HEK293T (cell line): ENCODE data around the gene CCND1.

Source experiments
- CTCF ChIA-PET: fragments of 350-600 bp; formaldehyde crosslinking; extraction: SDS; loops from one replicate; lab custom pipeline; 2021; ENCODE audit warnings: antibody characterized with exemption, inconsistent platforms; lab: Yijun Ruan, JAX
- POLR2A ChIA-PET: fragments of 350-600 bp; formaldehyde crosslinking; extraction: SDS; loops from one replicate; lab custom pipeline; 2020; ENCODE audit warnings: antibody characterized with exemption, inconsistent platforms; lab: Yijun Ruan, JAX
- DNase-seq: peaks from one replicate; pipeline ENCODE4 v3.0.0; 2012; ENCODE audit warnings: mixed read lengths; ENCODE audit errors: extremely low spot score
- ARNT ChIP-seq: fragments of 450-650 bp; IDR thresholded peaks from 2 replicates; pipeline ENCODE4 v1.6.1; 2017; ENCODE audit warnings: mild to moderate bottlenecking
- BHLHE40 ChIP-seq: fragments of 450-650 bp; IDR thresholded peaks from 2 replicates; pipeline ENCODE4 v1.6.1; 2016; ENCODE audit warnings: mild to moderate bottlenecking, moderate library complexity, borderline replicate concordance
- CTBP1 ChIP-seq: fragments of 450-650 bp; IDR thresholded peaks from 2 replicates; pipeline ENCODE4 v1.6.1; 2016; ENCODE audit warnings: borderline replicate concordance
- ELF4 ChIP-seq: fragments of 450-650 bp; IDR thresholded peaks from 2 replicates; pipeline ENCODE4 v1.6.1; 2017; ENCODE audit warnings: antibody characterized with exemption
- FOXA1 ChIP-seq: fragments of 450-650 bp; IDR thresholded peaks from 2 replicates; pipeline ENCODE4 v1.6.1; 2016; ENCODE audit warnings: mild to moderate bottlenecking
- FOXK2 ChIP-seq: fragments of 450-650 bp; IDR thresholded peaks from 2 replicates; pipeline ENCODE4 v1.6.1; 2016; ENCODE audit warnings: mild to moderate bottlenecking
- FOXM1 ChIP-seq: fragments of 450-650 bp; IDR thresholded peaks from 2 replicates; pipeline ENCODE4 v1.6.1; 2017; ENCODE audit warnings: mild to moderate bottlenecking, borderline replicate concordance
- HDGF ChIP-seq: fragments of 450-650 bp; IDR thresholded peaks from 2 replicates; pipeline ENCODE4 v1.6.1; 2017; ENCODE audit warnings: antibody characterized with exemption, borderline replicate concordance
- L3MBTL2 ChIP-seq: fragments of 450-650 bp; conservative IDR thresholded peaks from 2 replicates; pipeline ENCODE4 v1.6.1; 2016; ENCODE audit warnings: mild to moderate bottlenecking
- LEF1 ChIP-seq: fragments of 450-650 bp; IDR thresholded peaks from 2 replicates; pipeline ENCODE4 v1.6.1; 2017; ENCODE audit warnings: mild to moderate bottlenecking, borderline replicate concordance
- NFRKB ChIP-seq: fragments of 450-650 bp; IDR thresholded peaks from 2 replicates; pipeline ENCODE4 v1.6.1; 2016; ENCODE audit warnings: mild to moderate bottlenecking, moderate library complexity
- PKNOX1 ChIP-seq: fragments of 450-650 bp; IDR thresholded peaks from 2 replicates; pipeline ENCODE4 v1.6.1; 2016
- SP1 ChIP-seq: fragments of 450-650 bp; IDR thresholded peaks from 2 replicates; pipeline ENCODE4 v1.6.1; 2017
- SUZ12 ChIP-seq: fragments of 450-650 bp; IDR thresholded peaks from 2 replicates; pipeline ENCODE4 v1.6.1; 2016; ENCODE audit warnings: mild to moderate bottlenecking
- TARDBP ChIP-seq: fragments of 450-650 bp; IDR thresholded peaks from 2 replicates; pipeline ENCODE4 v1.6.1; 2016
- ZNF384 ChIP-seq: fragments of 450-650 bp; IDR thresholded peaks from 2 replicates; pipeline ENCODE4 v1.6.1; 2016

The CCND1 gene

DNA sequence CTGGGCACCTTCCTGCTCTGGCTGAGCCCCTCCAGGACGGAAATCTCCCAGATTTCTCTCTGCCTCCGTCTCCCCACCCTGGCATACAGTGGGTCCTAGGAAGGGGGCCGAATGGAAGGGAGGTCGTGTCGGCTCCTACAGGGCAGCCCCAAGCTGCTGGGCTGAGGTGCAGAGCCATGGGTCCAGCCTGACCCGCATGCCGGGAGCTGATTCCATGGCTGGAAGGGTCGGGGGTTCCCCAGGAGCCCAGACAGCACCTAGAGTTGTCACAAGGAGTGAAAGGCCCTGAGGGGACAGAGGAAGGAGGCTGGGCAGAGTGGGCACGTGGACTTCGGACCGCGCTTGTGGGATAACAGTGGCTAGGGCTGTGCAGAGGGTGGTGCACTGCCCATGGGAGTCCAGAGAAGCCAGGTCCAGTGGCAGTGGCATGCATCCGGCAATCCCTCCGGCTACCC lies 16.5 kb downstream of the CCND1 start:
- no peak for TF ChIP-seq HDGF
- TF ChIP-seq PKNOX1, result no peak
- no peak for TF ChIP-seq SUZ12
- no peak for TF ChIP-seq ZNF384
- no peak for TF ChIP-seq ELF4
- no peak for TF ChIP-seq FOXM1
- TF ChIP-seq FOXK2, result no peak
- no peak for TF ChIP-seq FOXA1
- no peak for TF ChIP-seq L3MBTL2
- TF ChIP-seq SP1, result no peak
- no peak for TF ChIP-seq NFRKB
- TF ChIP-seq ARNT, result no peak
- no peak for TF ChIP-seq CTBP1
- TF ChIP-seq TARDBP, result no peak
- TF ChIP-seq LEF1, result no peak
- TF ChIP-seq BHLHE40, result no peak
- no peak for DNase-seq
- CTCF ChIA-PET, result no interaction called here
- POLR2A ChIA-PET, result no interaction called here

GRCh38 chr11:69657911-69658625 lies 17.1 kb downstream of the CCND1 start:
- no peak for TF ChIP-seq L3MBTL2
- no peak for TF ChIP-seq TARDBP
- no peak for TF ChIP-seq LEF1
- no peak for TF ChIP-seq ZNF384
- TF ChIP-seq ELF4, result no peak
- TF ChIP-seq CTBP1, result no peak
- TF ChIP-seq PKNOX1, result no peak
- no peak for TF ChIP-seq FOXA1
- no peak for TF ChIP-seq FOXM1
- TF ChIP-seq SP1, result no peak
- TF ChIP-seq SUZ12, result no peak
- no peak for TF ChIP-seq NFRKB
- TF ChIP-seq BHLHE40, result no peak
- TF ChIP-seq FOXK2, result no peak
- no peak for TF ChIP-seq HDGF
- TF ChIP-seq ARNT, result no peak
- CTCF ChIA-PET, result no interaction called here
- DNase-seq, result no peak
- POLR2A ChIA-PET, result interaction anchor here (2.4 kb wide), 1 partner anchor 17 kb away, joined by 8 read pairs; the partner anchor contains the start of gene LTO1

DNA sequence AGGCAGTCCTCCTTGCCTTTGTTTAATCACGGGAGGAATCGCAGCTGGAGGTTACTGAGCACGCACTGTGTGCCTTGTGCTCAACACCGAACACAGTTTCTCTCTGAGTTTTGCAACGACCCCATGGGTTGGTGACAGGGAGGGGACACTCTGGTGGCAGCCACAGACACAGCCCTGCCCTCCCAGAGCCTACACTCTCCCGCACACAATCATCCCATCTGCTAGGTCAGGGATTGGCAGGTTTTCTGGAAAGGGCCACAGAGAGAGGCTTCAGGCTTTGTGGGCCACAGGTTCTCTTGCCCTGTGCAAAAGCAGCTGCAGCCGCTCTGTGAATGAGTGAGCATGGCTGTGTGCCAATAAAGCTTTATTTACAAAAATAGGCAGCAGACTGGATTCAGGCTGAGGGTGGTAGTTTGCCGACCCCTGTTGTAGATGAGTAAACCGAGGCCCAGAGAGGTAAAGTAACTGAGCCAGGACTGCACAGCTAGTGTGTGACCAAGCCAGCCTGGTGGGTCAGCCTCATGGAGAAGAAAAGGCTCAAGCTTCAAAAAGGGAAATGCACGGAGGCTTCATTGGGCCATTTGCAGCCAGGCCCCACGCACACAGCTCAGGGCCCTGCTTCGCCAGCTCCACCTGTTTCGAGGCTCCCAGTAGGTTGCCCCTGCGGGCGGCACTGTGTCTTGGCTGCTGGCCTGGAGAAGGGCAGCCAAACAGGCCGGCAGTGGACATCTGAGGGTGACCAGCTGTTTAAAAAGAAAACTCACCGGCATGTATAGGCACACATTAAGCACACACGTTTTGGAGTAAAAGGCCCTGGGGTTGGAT lies 17.9 kb downstream of the CCND1 start:
- ChIA-PET CTCF (no interaction called here), POLR2A (interaction anchor here (2.4 kb wide), 1 partner anchor 16 kb away, joined by 8 read pairs; the partner anchor contains the start of gene LTO1)
- TF ChIP-seq HDGF (no peak), PKNOX1 (no peak), SP1 (no peak), FOXA1 (no peak), LEF1 (no peak), FOXM1 (no peak), TARDBP (no peak), BHLHE40 (no peak), L3MBTL2 (no peak), ZNF384 (no peak), NFRKB (no peak), ARNT (no peak), CTBP1 (no peak), FOXK2 (no peak), ELF4 (no peak), SUZ12 (no peak)
- DNase-seq, result no peak

DNA sequence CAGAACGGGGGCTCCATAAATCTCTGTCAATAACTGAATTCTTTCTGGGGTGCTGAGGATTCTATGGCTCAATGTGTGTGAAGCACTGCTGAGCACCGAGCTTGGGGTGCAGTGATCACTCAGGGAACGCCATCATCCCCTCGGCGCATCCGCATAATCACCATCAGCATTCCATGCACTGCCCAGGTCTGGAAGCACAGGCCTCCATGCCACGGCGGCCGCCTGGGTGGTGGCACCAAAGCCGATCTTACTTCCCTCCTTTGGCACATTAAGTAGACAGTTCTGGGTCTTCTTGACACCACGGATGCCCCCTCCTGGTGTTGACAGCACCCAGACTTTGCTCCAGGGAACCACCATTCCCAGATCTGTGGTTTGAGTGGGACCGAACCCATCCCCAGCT lies 18.6 kb downstream of the CCND1 start:
- CTCF ChIA-PET, result no interaction called here
- DNase-seq, result no peak
- TF ChIP-seq HDGF, result no peak
- no peak for TF ChIP-seq L3MBTL2
- TF ChIP-seq ZNF384, result no peak
- TF ChIP-seq SP1, result no peak
- TF ChIP-seq FOXK2, result no peak
- POLR2A ChIA-PET, result interaction anchor here (2.4 kb wide), 1 partner anchor 15 kb away, joined by 8 read pairs; the partner anchor contains the start of gene LTO1

DNA sequence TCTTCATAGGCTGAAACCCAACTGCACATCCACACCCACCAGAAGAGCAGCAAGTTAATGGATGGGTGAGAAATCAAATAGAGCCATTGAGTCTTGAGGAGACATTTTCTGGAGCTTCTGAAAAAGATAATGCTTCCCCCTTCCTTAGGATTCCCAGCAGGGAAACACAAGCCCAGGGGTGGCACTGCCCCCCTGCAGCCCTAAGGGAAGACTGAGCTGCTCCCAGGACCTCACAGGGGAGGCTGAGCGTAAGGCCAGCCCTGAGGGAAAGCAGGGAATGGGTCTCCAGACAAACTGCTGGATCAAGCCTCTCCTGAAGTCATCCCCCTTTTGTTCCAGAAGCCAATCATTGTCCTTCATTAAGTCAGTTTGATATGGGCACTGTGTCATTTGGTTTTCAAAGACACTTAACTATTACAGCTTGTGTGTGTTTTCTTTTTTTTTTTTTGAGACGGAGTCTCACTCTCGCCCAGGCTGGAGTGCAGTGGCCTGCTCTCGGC lies 19.1 kb downstream of the CCND1 start:
- ChIA-PET POLR2A (interaction anchor here (2.4 kb wide), 1 partner anchor 15 kb away, joined by 8 read pairs; the partner anchor contains the start of gene LTO1), CTCF (no interaction called here)
- TF ChIP-seq FOXM1, result no peak
- no peak for TF ChIP-seq SUZ12
- TF ChIP-seq LEF1, result no peak
- no peak for TF ChIP-seq NFRKB
- TF ChIP-seq L3MBTL2, result no peak
- DNase-seq, result no peak
